Stomach (tissue), 8 donors: Measurements from ENCODE around the gene SMG1. TPM values are rescaled to one million over a fixed set of nuclear protein-coding genes. Genes with fewer than 3 reads are reported as not detected.

Experiments
- polyA plus RNA-seq, 3 donors: library from polyadenylated mRNA; stranded (reverse); fragments of 200-250 nt; gene quantifications; one replicate each; pipeline ENCODE4 v1.2.3, GENCODE V29; 2013
- total RNA-seq, 5 donors: library from RNA; depleted of rRNA; stranded (reverse); fragments of >200 nt; gene quantifications; one replicate each; pipeline versions ENCODE4 v1.1.0 to v1.2.3, GENCODE V29; 2014 to 2016
- donor health status: healthy with polysubstance abuse.
- donor health status: Bipolar disorder and iron deficiency.
- donor health status: healthy.

The SMG1 gene
- total and polyA plus RNA-seq, 8 donors = 3.8 to 135 (median 61.0) TPM

Other genes with a start within 250 kb of the SMG1 start
- gene RPS15A, start 136.1 kb downstream of the SMG1 start, total RNA-seq = 1,000 to 10,000 TPM in 3 of 5 donors, 100 to 1,000 TPM in 1, 10 to 100 TPM in 1; 72.4 to 1,820 (median 1,326) TPM
- gene RPS15A, start 136.1 kb downstream of the SMG1 start, polyA plus RNA-seq = 1,000 to 10,000 TPM; 3,436 to 5,215 (median 5,144) TPM
- 100 to 1,000 TPM in 3 of 5 donors, 10 to 100 TPM in 2; 44.9 to 309 (median 129) TPM for gene ARL6IP1, start 124.9 kb downstream of the SMG1 start, total RNA-seq
- gene ARL6IP1, start 124.9 kb downstream of the SMG1 start, polyA plus RNA-seq = 10 to 100 TPM; 36.0 to 53.5 (median 45.0) TPM
- 10 to 100 TPM in 1 of 5 donors, 1 to 10 TPM in 2, under 1 TPM in 1, not detected in 1; 0.87 to 23.8 (median 6.7) TPM for gene TMC7, start 57.5 kb upstream of the SMG1 start, total RNA-seq
- under 1 TPM; 0.19 to 0.31 (median 0.30) TPM for gene TMC7, start 57.5 kb upstream of the SMG1 start, polyA plus RNA-seq
- gene COQ7, start 141.2 kb upstream of the SMG1 start, total RNA-seq = 10 to 100 TPM in 4 of 5 donors, 1 to 10 TPM in 1; 5.8 to 59.4 (median 31.5) TPM
- gene COQ7, start 141.2 kb upstream of the SMG1 start, polyA plus RNA-seq = 10 to 100 TPM; 11.1 to 13.3 (median 11.3) TPM
- gene ITPRIPL2, start 187.6 kb upstream of the SMG1 start, total RNA-seq = 10 to 100 TPM; 10.3 to 48.7 (median 36.8) TPM
- gene ITPRIPL2, start 187.6 kb upstream of the SMG1 start, polyA plus RNA-seq = 10 to 100 TPM in 1 of 3 donors, 1 to 10 TPM in 2; 7.6 to 14.1 (median 9.9) TPM
- gene SYT17, start 241.8 kb upstream of the SMG1 start, total RNA-seq = 10 to 100 TPM in 4 of 5 donors, 1 to 10 TPM in 1; 8.1 to 37.1 (median 18.7) TPM
- 1 to 10 TPM; 2.9 to 4.4 (median 3.4) TPM for gene SYT17, start 241.8 kb upstream of the SMG1 start, polyA plus RNA-seq